ENCODE results near the gene MXD4. TPM values are rescaled to one million over a fixed set of nuclear protein-coding genes. Genes with fewer than 3 reads are reported as not detected.
"Not testable (repeated sequence)": the region's sequence is repeated elsewhere in the genome, so short reads cannot be mapped to it uniquely, and the experiment has no call there.

MXD4 gene
- total RNA-seq, 1 donor from 2014 or later = 36.0 TPM

DNA sequence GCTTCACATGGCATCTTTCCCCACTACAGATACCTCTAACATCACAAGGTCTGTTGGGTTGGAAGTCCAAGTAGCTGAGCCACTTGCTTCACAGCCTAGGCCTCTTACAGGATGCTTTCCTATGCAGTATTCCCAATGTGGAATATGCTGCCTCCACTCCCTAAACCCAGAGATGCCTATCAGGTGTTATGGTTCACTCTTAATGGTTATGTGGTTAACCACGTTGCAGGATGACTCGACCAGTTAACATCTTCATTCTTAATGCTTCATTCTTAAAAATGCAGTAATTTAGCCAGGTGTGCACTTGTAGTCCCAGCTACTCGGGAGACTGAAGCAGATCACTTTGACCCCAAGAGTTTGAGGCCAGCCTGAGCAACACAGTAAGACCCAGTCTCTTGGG is 44.2 kb downstream of the MXD4 start:
- intact Hi-C loops (cut with DNase I) = no loop called here
- ATAC-seq = no peak
- no peak for DNase-seq (ENCODE audit: missing footprints)

DNA sequence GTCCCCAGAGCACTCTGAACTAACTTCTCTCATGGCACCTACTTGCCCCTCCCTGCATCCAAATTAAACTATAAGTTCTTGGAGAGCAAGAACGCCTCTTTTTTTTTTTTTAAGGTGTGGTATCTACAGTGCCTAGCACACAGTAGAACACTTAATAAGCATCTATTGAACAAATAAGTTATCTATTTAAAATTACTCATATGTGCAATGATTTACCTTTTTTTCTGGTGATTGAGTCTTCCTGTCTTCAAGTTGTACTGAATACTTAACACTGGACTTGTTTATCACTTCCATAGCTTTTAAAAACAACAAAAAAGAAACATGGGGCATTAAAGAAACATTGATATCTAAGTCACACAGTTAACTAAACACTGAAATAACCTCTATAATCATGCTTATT is 49.1 kb downstream of the MXD4 start:
- no peak for ATAC-seq
- no peak for DNase-seq (ENCODE audit: missing footprints)
- intact Hi-C loops (cut with DNase I) = no loop called here

DNA sequence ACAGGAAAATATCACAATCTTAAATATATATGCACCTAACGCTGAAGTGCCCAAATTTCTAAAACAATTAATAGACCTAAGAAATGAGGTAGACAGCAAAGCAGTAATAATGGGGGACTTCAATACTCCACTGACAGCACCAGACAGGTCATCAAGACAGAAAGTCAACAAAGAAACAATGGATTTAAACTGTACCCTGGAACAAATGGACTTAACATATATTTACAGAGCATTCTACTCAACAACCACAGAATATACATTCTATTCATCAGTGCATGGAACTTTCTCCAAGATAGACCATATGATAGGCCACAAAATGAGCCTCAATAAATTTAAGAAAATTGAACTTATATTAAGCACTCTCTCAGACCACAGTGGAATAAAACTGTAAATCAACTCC is 59.1 kb downstream of the MXD4 start:
- DNase-seq (ENCODE audit: missing footprints); intact Hi-C loops (cut with DNase I); ATAC-seq: not testable (repeated sequence)

Other genes starting within 250 kb of the MXD4 start
- gene NAT8L, start 202.8 kb downstream of the MXD4 start, total RNA-seq = 1.1 TPM
- 7.7 TPM for gene HAUS3, start 20.0 kb downstream of the MXD4 start, total RNA-seq
- gene POLN, start 20.0 kb downstream of the MXD4 start, total RNA-seq = 2.0 TPM
- 6.5 TPM for gene ZFYVE28, start 156.5 kb upstream of the MXD4 start, total RNA-seq
- gene CFAP99, start 156.8 kb upstream of the MXD4 start, total RNA-seq = not detected
- 27.2 TPM for gene RNF4, start 207.0 kb upstream of the MXD4 start, total RNA-seq

Measured in Right ventricle myocardium inferior (tissue), 1 donor.